ENCODE results near the gene FUT6. TPM values are rescaled to one million over a fixed set of nuclear protein-coding genes. Genes with fewer than 3 reads are reported as not detected.
"Not testable (repeated sequence)": the region's sequence is repeated elsewhere in the genome, so short reads cannot be mapped to it uniquely, and the experiment has no call there.

Gene FUT6
- total RNA-seq, 4 donors from 2014 or later = 0.17 TPM; not detected in 3

- WGBS = 14% methylated on average over 15 of the region's 15 CpGs
- Histone ChIP-seq H3K4me1 (peaks cover 19 to 84% (median 60%) of the 10 kb centered on the region in 4 donors), H3K4me3 (peak overlapping the region in 1 of 4 donors; percentile 2), H3K27me3 (peaks cover 0 to 15% (median 0%) of the 10 kb centered on the region in 4 donors), H3K36me3 (no peaks in the 10 kb centered on the region), H3K27ac (replicated peaks in 1 of 4) (peak overlapping the region; percentile 77 to 88 (median 86)), H3K9me3 (no peaks in the 10 kb centered on the region)
- peak; percentile 95 for DNase-seq (ENCODE audit: extremely low spot score)
- intact Hi-C loops (cut with DNase I) = no loop called here
- TF ChIP-seq POLR2AphosphoS5 (IDR thresholded peaks at IDR 0.05) (peak; percentile 79 to 81), EP300 (IDR thresholded peaks at IDR 0.05) (peak; percentile 66), CTCF (IDR thresholded peaks at IDR 0.05) (no peak)
These were observed 41.1 kb upstream of the FUT6 start for GRCh38 chr19:5880604-5881078.

- H3K4me1 ChIP-seq = peaks cover 19 to 84% (median 60%) of the 10 kb centered on the region in 4 donors
- WGBS = 16% methylated on average over 6 of the region's 6 CpGs
- H3K27ac ChIP-seq (replicated peaks in 1 of 4) = peak overlapping the region; percentile 77 to 88 (median 86)
- H3K27me3 ChIP-seq = peaks cover 0 to 15% (median 0%) of the 10 kb centered on the region in 4 donors
- no peak for DNase-seq (ENCODE audit: extremely low spot score)
- no peaks in the 10 kb centered on the region for H3K36me3 ChIP-seq
- peak overlapping the region in 1 of 4 donors; percentile 2 for H3K4me3 ChIP-seq
- H3K9me3 ChIP-seq = no peaks in the 10 kb centered on the region
- intact Hi-C loops (cut with DNase I) = no loop called here
- TF ChIP-seq EP300 (IDR thresholded peaks at IDR 0.05) (no peak), POLR2AphosphoS5 (IDR thresholded peaks at IDR 0.05) (no peak)
These were observed 40.7 kb upstream of the FUT6 start for GRCh38 chr19:5880196-5880595.

GRCh38 chr19:5877882-5878281, 38.4 kb upstream of the FUT6 start:
- H3K27me3 ChIP-seq = peaks cover 0 to 15% (median 0%) of the 10 kb centered on the region in 4 donors
- no peaks in the 10 kb centered on the region for H3K9me3 ChIP-seq
- TF ChIP-seq CTCF (IDR thresholded peaks at IDR 0.05) = no peak
- no peak for TF ChIP-seq EP300 (IDR thresholded peaks at IDR 0.05)
- no peak for TF ChIP-seq POLR2AphosphoS5 (IDR thresholded peaks at IDR 0.05)
- TF ChIP-seq POLR2A (IDR thresholded peaks at IDR 0.05; ENCODE audit: low read depth) = no peak
- peaks cover 16 to 66% (median 44%) of the 10 kb centered on the region in 4 donors for H3K4me1 ChIP-seq
- peak overlapping the region in 1 of 4 donors; percentile 27 for H3K27ac ChIP-seq (replicated peaks in 1 of 4)
- intact Hi-C loops (cut with DNase I) = no loop called here
- WGBS = 73% methylated on average over 4 of the region's 9 CpGs
- no peak overlapping the region for H3K4me3 ChIP-seq
- no peaks in the 10 kb centered on the region for H3K36me3 ChIP-seq
- DNase-seq (ENCODE audit: extremely low spot score) = no peak

GRCh38 chr19:5877427-5877826, 37.9 kb upstream of the FUT6 start:
- H3K4me3 ChIP-seq = no peak overlapping the region
- 83% methylated on average over 3 of the region's 8 CpGs for WGBS
- peaks cover 0 to 15% (median 0%) of the 10 kb centered on the region in 4 donors for H3K27me3 ChIP-seq
- TF ChIP-seq POLR2AphosphoS5 (IDR thresholded peaks at IDR 0.05) (no peak), CTCF (IDR thresholded peaks at IDR 0.05) (no peak), POLR2A (IDR thresholded peaks at IDR 0.05; ENCODE audit: low read depth) (no peak), EP300 (IDR thresholded peaks at IDR 0.05) (no peak)
- peaks cover 16 to 63% (median 43%) of the 10 kb centered on the region in 4 donors for H3K4me1 ChIP-seq
- DNase-seq (ENCODE audit: extremely low spot score) = no peak
- H3K9me3 ChIP-seq = no peaks in the 10 kb centered on the region
- H3K36me3 ChIP-seq = no peaks in the 10 kb centered on the region
- H3K27ac ChIP-seq (replicated peaks in 1 of 4) = peak overlapping the region in 1 of 4 donors; percentile 27
- intact Hi-C loops (cut with DNase I) = no loop called here

GRCh38 chr19:5874496-5874895, 35.0 kb upstream of the FUT6 start:
- Histone ChIP-seq H3K27me3 (peaks cover 0 to 13% (median 0%) of the 10 kb centered on the region in 4 donors), H3K4me1 (peaks cover 0 to 33% (median 14%) of the 10 kb centered on the region in 4 donors)
- H3K4me3 ChIP-seq; intact Hi-C loops (cut with DNase I); H3K9me3 ChIP-seq; H3K27ac ChIP-seq (replicated peaks in 1 of 4); DNase-seq (ENCODE audit: extremely low spot score); H3K36me3 ChIP-seq: not testable (repeated sequence)
- WGBS = 77% methylated on average over 7 of the region's 7 CpGs

Measured in esophagus muscularis mucosa (tissue), 4 donors.